Right lung (tissue), 5 donors: ENCODE data around the gene MRPS22. TPM values are rescaled to one million over a fixed set of nuclear protein-coding genes. Genes with fewer than 3 reads are reported as not detected.
"Not testable (repeated sequence)": the region's sequence is repeated elsewhere in the genome, so short reads cannot be mapped to it uniquely, and the experiment has no call there.

Source experiments
- DNase-seq, 2 donors: peaks; one replicate each; pipeline ENCODE4 v3.0.0-alpha.2; 2013
- polyA plus RNA-seq, 5 donors: library from polyadenylated mRNA; unstranded; fragments of 120-200 nt; gene quantifications; one replicate each; pipeline versions ENCODE4 v1.2.1 to v1.2.3, GENCODE V29; 2013; ENCODE audit warnings: inconsistent platforms in 1 of 5, low replicate concordance in 1 of 5; ENCODE audit not compliant: insufficient read length in 5 of 5, insufficient read depth in 1 of 5

MRPS22 gene
- polyA plus RNA-seq, 5 donors: 48.0 to 61.4 (median 53.7) TPM

GRCh38 chr3:139329364-139329850 lies 14.4 kb upstream of the MRPS22 start:
- peak; percentile 52 to 65 for DNase-seq

GRCh38 chr3:139332092-139332491 lies 11.7 kb upstream of the MRPS22 start:
- DNase-seq: no peak

GRCh38 chr3:139334675-139335074 lies 9.1 kb upstream of the MRPS22 start:
- DNase-seq: not testable (repeated sequence)

GRCh38 chr3:139338405-139338804 lies 5.4 kb upstream of the MRPS22 start:
- no peak for DNase-seq

- no peak for DNase-seq
These were observed 4.5 kb upstream of the MRPS22 start for GRCh38 chr3:139339219-139339906.

GRCh38 chr3:139340784-139341183 lies 3.0 kb upstream of the MRPS22 start:
- no peak for DNase-seq

- no peak for DNase-seq
These were observed 1.8 kb upstream of the MRPS22 start for GRCh38 chr3:139342054-139342453.

GRCh38 chr3:139346771-139347170 lies 3.0 kb downstream of the MRPS22 start:
- no peak for DNase-seq

GRCh38 chr3:139353920-139354556 lies 10.2 kb downstream of the MRPS22 start:
- DNase-seq: no peak

- no peak for DNase-seq
These were observed 10.8 kb downstream of the MRPS22 start for GRCh38 chr3:139354661-139355060.

- DNase-seq: no peak
These were observed 11.7 kb downstream of the MRPS22 start for GRCh38 chr3:139355476-139355875.

GRCh38 chr3:139355891-139356290 lies 12.1 kb downstream of the MRPS22 start:
- no peak for DNase-seq

- DNase-seq: no peak
These were observed 14.1 kb downstream of the MRPS22 start for GRCh38 chr3:139357899-139358298.

GRCh38 chr3:139358841-139359562 lies 15.2 kb downstream of the MRPS22 start:
- no peak for DNase-seq

GRCh38 chr3:139361276-139361675 lies 17.5 kb downstream of the MRPS22 start:
- DNase-seq: peak; percentile 17 to 60

- no peak for DNase-seq
These were observed 20.7 kb downstream of the MRPS22 start for GRCh38 chr3:139364549-139364948.

GRCh38 chr3:139374099-139374498 lies 30.3 kb downstream of the MRPS22 start:
- DNase-seq: no peak

GRCh38 chr3:139377378-139377777 lies 33.6 kb downstream of the MRPS22 start:
- no peak for DNase-seq

GRCh38 chr3:139378587-139379241 lies 34.9 kb downstream of the MRPS22 start:
- no peak for DNase-seq

GRCh38 chr3:139380575-139380974 lies 36.8 kb downstream of the MRPS22 start:
- no peak for DNase-seq

- not testable (repeated sequence) for DNase-seq
These were observed 38.5 kb downstream of the MRPS22 start for GRCh38 chr3:139382291-139382690.

- DNase-seq: no peak
These were observed 44.3 kb downstream of the MRPS22 start for GRCh38 chr3:139388077-139388476.
